A673 (cell line): ENCODE results near the gene MTHFD2L. TPM values are rescaled to one million over a fixed set of nuclear protein-coding genes. Genes with fewer than 3 reads are reported as not detected.
"Not testable (repeated sequence)": the region's sequence is repeated elsewhere in the genome, so short reads cannot be mapped to it uniquely, and the experiment has no call there.

Experiments used
- BruUV-seq: library from RNA; stranded (reverse); fragments of 400-500 nt; replicated peaks from 2 replicates; lab custom pipeline; 2021; lab: Mats Ljungman, UMichigan
- CTCF ChIA-PET: fragments of 300-600 bp; sonication (Branson Sonifier 250); formaldehyde crosslinking; loops from one replicate; lab custom pipeline; 2022; ENCODE audit warnings: antibody characterized with exemption; lab: Charles Lee
- POLR2A ChIA-PET: fragments of 300-600 bp; sonication (Branson Sonifier 250); formaldehyde crosslinking; loops from one replicate; lab custom pipeline; 2022; ENCODE audit warnings: antibody characterized with exemption; ENCODE audit not compliant: low non-redundant PET; lab: Charles Lee
- DNase-seq: peaks from one replicate; pipeline ENCODE4 v3.0.0-alpha.2; 2015; ENCODE audit warnings: low spot score
- H3K27ac ChIP-seq: fragments of 200-600 bp; sonication (generic); 2 replicates; pipeline ENCODE4 v1.5.1; 2016; ENCODE audit warnings: mixed run types, low read depth, mild to moderate bottlenecking, mixed read lengths, antibody characterized with exemption, low read length; ENCODE audit not compliant: poor library complexity, severe bottlenecking
- H3K27me3 ChIP-seq: fragments of 200-600 bp; sonication (generic); replicated peaks from 2 replicates; pipeline ENCODE4 v1.6.1; 2017; ENCODE audit warnings: mixed run types, low read depth, mild to moderate bottlenecking, mixed read lengths, antibody characterized with exemption, low read length; ENCODE audit not compliant: insufficient read depth, poor library complexity
- H3K36me3 ChIP-seq: fragments of 200-600 bp; sonication (generic); 2 replicates; pipeline ENCODE4 v1.6.1; 2016; ENCODE audit warnings: mixed run types, mild to moderate bottlenecking, mixed read lengths, antibody characterized with exemption, low read length; ENCODE audit not compliant: insufficient read depth, poor library complexity, severe bottlenecking
- H3K4me1 ChIP-seq: fragments of 200-600 bp; sonication (generic); 2 replicates; pipeline ENCODE4 v1.6.1; 2017; ENCODE audit warnings: mixed run types, mild to moderate bottlenecking, mixed read lengths, antibody characterized with exemption, low read length; ENCODE audit not compliant: insufficient read depth, poor library complexity, severe bottlenecking
- H3K4me3 ChIP-seq: fragments of 200-600 bp; sonication (generic); 2 replicates; pipeline ENCODE4 v1.5.1; 2016; ENCODE audit warnings: low read depth, mixed run types, mild to moderate bottlenecking, mixed read lengths, low read length; ENCODE audit not compliant: poor library complexity, severe bottlenecking
- H3K9me3 ChIP-seq: fragments of 200-600 bp; sonication (generic); 2 replicates; pipeline ENCODE4 v1.6.1; 2016; ENCODE audit warnings: mixed run types, low read depth, mild to moderate bottlenecking, mixed read lengths, antibody characterized with exemption, low read length; ENCODE audit not compliant: poor library complexity, severe bottlenecking
- EZH2 ChIP-seq: fragments of 200-600 bp; sonication (generic); IDR thresholded peaks from 2 replicates; pipeline ENCODE4 v1.6.1; 2017; ENCODE audit warnings: borderline replicate concordance, low read depth, mild to moderate bottlenecking, mixed read lengths, antibody characterized with exemption, low read length; ENCODE audit not compliant: poor library complexity, severe bottlenecking
- intact Hi-C: fragments of 100-400 bp; cut with micrococcal nuclease; formaldehyde crosslinking; loops from one replicate; pipeline ENCODE4 v1.10.0; 2022; ENCODE audit not compliant: unreplicated experiment
- total RNA-seq: library from RNA; stranded (reverse); gene quantifications from 2 replicates; pipeline ENCODE4 v1.2.3, GENCODE V29; 2021
- TF ChIP-seq, protein P1 (sequence below): fragments of 300-800, 200-600 bp; sonication (generic); conservative IDR thresholded peaks from 2 replicates; pipeline ENCODE4 v1.5.1; 2017; ENCODE audit warnings: low read depth, mild to moderate bottlenecking, antibody characterized with exemption, low read length, moderate library complexity, mixed read lengths

The MTHFD2L gene
- total RNA-seq, 1 experiment from 2014 or later, result 11.4 TPM

- TF ChIP-seq, protein P1, sequence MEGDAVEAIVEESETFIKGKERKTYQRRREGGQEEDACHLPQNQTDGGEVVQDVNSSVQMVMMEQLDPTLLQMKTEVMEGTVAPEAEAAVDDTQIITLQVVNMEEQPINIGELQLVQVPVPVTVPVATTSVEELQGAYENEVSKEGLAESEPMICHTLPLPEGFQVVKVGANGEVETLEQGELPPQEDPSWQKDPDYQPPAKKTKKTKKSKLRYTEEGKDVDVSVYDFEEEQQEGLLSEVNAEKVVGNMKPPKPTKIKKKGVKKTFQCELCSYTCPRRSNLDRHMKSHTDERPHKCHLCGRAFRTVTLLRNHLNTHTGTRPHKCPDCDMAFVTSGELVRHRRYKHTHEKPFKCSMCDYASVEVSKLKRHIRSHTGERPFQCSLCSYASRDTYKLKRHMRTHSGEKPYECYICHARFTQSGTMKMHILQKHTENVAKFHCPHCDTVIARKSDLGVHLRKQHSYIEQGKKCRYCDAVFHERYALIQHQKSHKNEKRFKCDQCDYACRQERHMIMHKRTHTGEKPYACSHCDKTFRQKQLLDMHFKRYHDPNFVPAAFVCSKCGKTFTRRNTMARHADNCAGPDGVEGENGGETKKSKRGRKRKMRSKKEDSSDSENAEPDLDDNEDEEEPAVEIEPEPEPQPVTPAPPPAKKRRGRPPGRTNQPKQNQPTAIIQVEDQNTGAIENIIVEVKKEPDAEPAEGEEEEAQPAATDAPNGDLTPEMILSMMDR, result no peak
- no peak for TF ChIP-seq EZH2
- H3K9me3 ChIP-seq, result no peaks in the 10 kb centered on the region
- H3K36me3 ChIP-seq, result no peaks in the 10 kb centered on the region
- POLR2A ChIA-PET, result no interaction called here
- no TSS peak for BruUV-seq
- H3K27ac ChIP-seq, result no peak overlapping the region
- intact Hi-C loops, result no loop called here
- H3K4me3 ChIP-seq, result no peak overlapping the region
- H3K4me1 ChIP-seq, result no peaks in the 10 kb centered on the region
- no peak for DNase-seq
- H3K27me3 ChIP-seq, result no peaks in the 10 kb centered on the region
- CTCF ChIA-PET, result no interaction called here
These were observed 30.2 kb upstream of the MTHFD2L start for GRCh38 chr4:74127745-74128144.

DNA sequence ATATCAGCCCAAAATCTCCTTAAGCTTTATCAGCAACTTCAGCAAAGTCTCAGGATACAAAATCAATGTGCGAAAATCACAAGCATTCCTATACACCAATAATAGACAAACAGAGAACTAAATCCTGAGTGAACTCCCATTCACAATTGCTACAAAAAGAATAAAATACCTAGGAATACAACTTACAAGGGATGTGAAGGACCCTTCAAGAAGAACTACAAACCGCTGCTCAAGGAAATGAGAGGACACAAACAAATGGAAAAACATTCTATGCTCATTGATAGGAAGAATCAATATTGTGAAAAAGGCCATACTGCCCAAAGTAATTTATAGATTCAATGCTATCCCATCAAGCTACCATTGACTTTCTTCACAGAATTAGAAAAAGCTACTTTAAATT, 27.1 kb upstream of the MTHFD2L start:
- H3K4me3 ChIP-seq, H3K36me3 ChIP-seq, DNase-seq, H3K27ac ChIP-seq, H3K9me3 ChIP-seq, POLR2A ChIA-PET, H3K4me1 ChIP-seq, CTCF ChIA-PET, BruUV-seq, H3K27me3 ChIP-seq: not testable (repeated sequence)
- intact Hi-C loops, result loop anchor here (5.0 to 10.0 kb wide), 2 partner anchors 186 to 559 kb away; no protein-coding TSS in a partner anchor

- BruUV-seq, DNase-seq, CTCF ChIA-PET, POLR2A ChIA-PET, H3K9me3 ChIP-seq, H3K27ac ChIP-seq, H3K27me3 ChIP-seq, H3K4me3 ChIP-seq, H3K36me3 ChIP-seq, H3K4me1 ChIP-seq: not testable (repeated sequence)
- intact Hi-C loops, result loop anchor here (5.0 to 10.0 kb wide), 2 partner anchors 187 to 560 kb away; no protein-coding TSS in a partner anchor
These were observed 25.7 kb upstream of the MTHFD2L start for GRCh38 chr4:74132188-74132587.

- no peak for TF ChIP-seq EZH2
- TF ChIP-seq, protein P1, result no peak
- H3K27me3 ChIP-seq, result no peaks in the 10 kb centered on the region
- intact Hi-C loops, result loop anchor here (5.0 to 10.0 kb wide), 2 partner anchors 188 to 561 kb away; no protein-coding TSS in a partner anchor
- H3K9me3 ChIP-seq, result no peaks in the 10 kb centered on the region
- H3K4me1 ChIP-seq, result no peaks in the 10 kb centered on the region
- ChIA-PET POLR2A (no interaction called here), CTCF (no interaction called here)
- BruUV-seq, result no TSS peak
- H3K27ac ChIP-seq, result no peak overlapping the region
- no peak for DNase-seq
- no peak overlapping the region for H3K4me3 ChIP-seq
- no peaks in the 10 kb centered on the region for H3K36me3 ChIP-seq
These were observed 25.0 kb upstream of the MTHFD2L start for GRCh38 chr4:74132944-74133343.
